Measurements from ENCODE around the gene OR2C3.
"Not testable (repeated sequence)": the region's sequence is repeated elsewhere in the genome, so short reads cannot be mapped to it uniquely, and the experiment has no call there.

OR2C3 gene

GRCh38 chr1:247530785-247531184 lies 5.5 kb downstream of the OR2C3 start:
- CTCF ChIA-PET = no interaction called here
- no peak for TF ChIP-seq CTCF (IDR thresholded peaks at IDR 0.05; ENCODE audit: control extremely low read depth, extremely low read depth, low read depth, missing control alignments)
- POLR2A ChIA-PET = no interaction called here
- no peak for DNase-seq (ENCODE audit: extremely low spot score)

GRCh38 chr1:247529771-247530355 lies 6.4 kb downstream of the OR2C3 start:
- DNase-seq (ENCODE audit: extremely low spot score) = no peak
- CTCF ChIA-PET = no interaction called here
- POLR2A ChIA-PET = no interaction called here
- TF ChIP-seq CTCF (IDR thresholded peaks at IDR 0.05; ENCODE audit: control extremely low read depth, extremely low read depth, low read depth, missing control alignments) = no peak

GRCh38 chr1:247528812-247529474 lies 7.3 kb downstream of the OR2C3 start:
- ChIA-PET POLR2A (no interaction called here), CTCF (no interaction called here)
- DNase-seq (ENCODE audit: extremely low spot score) = no peak
- no peak for TF ChIP-seq CTCF (IDR thresholded peaks at IDR 0.05; ENCODE audit: control extremely low read depth, extremely low read depth, low read depth, missing control alignments)

GRCh38 chr1:247521886-247522285 lies 14.4 kb downstream of the OR2C3 start:
- POLR2A ChIA-PET; CTCF ChIA-PET; DNase-seq (ENCODE audit: extremely low spot score): not testable (repeated sequence)

- CTCF ChIA-PET = no interaction called here
- POLR2A ChIA-PET = no interaction called here
- DNase-seq (ENCODE audit: extremely low spot score) = no peak
- TF ChIP-seq CTCF (IDR thresholded peaks at IDR 0.05; ENCODE audit: control extremely low read depth, extremely low read depth, low read depth, missing control alignments) = no peak
Observed at GRCh38 chr1:247518613-247518891, 17.7 kb downstream of the OR2C3 start.

GRCh38 chr1:247517795-247518612 lies 18.2 kb downstream of the OR2C3 start:
- DNase-seq (ENCODE audit: extremely low spot score) = no peak
- no peak for TF ChIP-seq CTCF (IDR thresholded peaks at IDR 0.05; ENCODE audit: control extremely low read depth, extremely low read depth, low read depth, missing control alignments)
- ChIA-PET POLR2A (no interaction called here), CTCF (interaction anchor here (1.1 to 2.3 kb wide), 3 partner anchors 8 to 13 kb away, joined by 3 to 6 read pairs (median 3); no protein-coding TSS in a partner anchor)

- no peak for TF ChIP-seq CTCF (IDR thresholded peaks at IDR 0.05; ENCODE audit: control extremely low read depth, extremely low read depth, low read depth, missing control alignments)
- CTCF ChIA-PET = interaction anchor here (2.3 kb wide), 1 partner anchor 10 kb away, joined by 6 read pairs; no protein-coding TSS in a partner anchor
- no peak for DNase-seq (ENCODE audit: extremely low spot score)
- POLR2A ChIA-PET = no interaction called here
Observed at GRCh38 chr1:247506831-247507230, 29.4 kb downstream of the OR2C3 start.

Measured in GM10248 (cell line).